HG02610 (cell line): Measurements from ENCODE around the gene ACOXL.

Experiments
- ATAC-seq: cut with Tn5 transposase; IDR thresholded peaks from one replicate; pipeline ENCODE4 v1.9.1; 2021; ENCODE audit warnings: mild to moderate bottlenecking, moderate library complexity; ENCODE audit not compliant: unreplicated experiment

ACOXL gene

DNA sequence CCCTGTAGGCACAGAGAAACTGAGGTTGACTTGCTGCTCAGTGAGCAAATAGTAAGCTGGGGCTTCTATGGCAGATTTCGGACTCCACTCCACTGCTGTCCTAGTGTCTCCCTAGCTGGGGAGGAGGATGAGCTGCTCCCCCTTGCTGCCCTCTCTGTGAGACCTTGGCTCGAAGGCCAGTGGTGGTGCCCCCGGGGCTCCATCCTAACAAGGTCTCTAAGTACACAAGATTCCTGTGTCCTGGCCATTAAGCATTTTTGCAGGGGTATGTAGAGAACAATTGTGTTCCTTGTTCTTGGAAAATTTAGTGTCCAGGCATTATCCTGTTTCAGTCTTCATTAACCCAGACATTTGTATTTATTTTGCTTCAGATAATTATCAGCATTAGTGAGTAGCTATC, 367.0 kb downstream of the ACOXL start:
- ATAC-seq: no peak

DNA sequence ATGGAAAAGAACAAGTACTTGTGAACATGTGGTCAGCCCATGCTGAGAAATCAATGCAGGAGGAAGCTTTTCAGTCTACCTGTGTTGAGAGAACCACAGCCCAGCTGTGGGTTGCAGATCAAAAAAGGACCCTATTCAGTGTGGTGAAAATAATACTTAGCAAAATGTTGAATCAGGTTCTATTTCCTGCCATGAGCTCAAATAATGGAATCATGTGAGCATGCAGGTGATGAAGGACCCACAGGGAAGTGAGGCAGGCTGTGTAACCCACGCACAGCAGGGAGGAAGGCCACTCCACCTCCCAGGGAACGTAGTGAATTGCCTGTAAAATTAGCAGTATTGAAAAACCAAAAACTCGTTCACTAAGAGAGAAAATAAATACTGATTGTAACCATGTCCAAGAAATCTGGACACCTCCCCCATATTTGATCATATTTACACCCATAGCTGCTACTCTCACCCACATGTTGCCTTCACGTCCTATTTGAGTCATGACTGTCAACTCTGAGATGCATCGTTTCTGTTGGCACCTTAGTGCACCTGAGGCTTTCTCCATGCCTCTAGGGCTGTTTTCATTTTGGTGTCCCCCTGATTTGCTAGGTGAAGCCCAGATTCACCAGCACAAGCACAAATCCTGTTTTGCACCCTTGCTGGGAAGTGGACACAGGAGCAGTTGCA, 367.9 kb downstream of the ACOXL start:
- ATAC-seq: peak; percentile 35

DNA sequence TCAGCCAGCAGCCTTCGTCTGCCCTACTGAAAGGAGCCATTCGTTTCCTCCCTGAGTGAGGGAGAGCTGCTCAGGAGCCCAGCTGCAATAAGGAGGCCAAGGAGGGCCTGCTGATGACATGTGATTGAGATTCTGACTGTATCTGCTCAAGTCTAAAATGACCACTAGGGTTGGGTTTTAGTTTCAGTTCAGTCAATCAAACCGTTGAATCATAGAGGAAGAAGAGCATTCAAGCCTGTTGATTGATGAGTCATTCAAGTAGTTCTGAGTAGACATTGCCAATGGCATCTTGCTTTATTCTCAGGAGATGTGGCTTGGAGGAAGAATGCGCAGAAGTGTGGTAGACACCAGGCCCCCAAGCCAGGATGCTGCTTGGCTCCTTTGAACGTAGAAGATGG, 368.4 kb downstream of the ACOXL start:
- ATAC-seq: peak; percentile 80

DNA sequence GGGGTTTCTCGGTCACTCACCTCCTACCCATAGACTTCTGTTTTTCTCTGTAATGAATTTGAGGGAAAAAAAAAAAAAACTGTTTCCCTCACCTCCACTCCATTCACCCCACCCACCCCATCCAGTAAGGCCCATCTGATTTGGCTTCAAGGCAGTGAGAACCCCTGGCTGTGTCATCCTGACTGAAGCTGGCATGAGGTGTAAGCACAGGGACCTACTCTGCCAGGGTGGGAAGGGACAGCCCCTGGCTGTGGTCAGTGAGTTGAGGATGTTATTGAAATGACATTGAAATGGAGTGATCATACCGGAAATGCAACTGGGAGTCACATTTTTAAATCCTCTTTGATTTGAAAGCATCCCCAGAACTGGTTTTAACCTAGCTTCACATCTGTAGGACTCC, 369.2 kb downstream of the ACOXL start:
- ATAC-seq: no peak

DNA sequence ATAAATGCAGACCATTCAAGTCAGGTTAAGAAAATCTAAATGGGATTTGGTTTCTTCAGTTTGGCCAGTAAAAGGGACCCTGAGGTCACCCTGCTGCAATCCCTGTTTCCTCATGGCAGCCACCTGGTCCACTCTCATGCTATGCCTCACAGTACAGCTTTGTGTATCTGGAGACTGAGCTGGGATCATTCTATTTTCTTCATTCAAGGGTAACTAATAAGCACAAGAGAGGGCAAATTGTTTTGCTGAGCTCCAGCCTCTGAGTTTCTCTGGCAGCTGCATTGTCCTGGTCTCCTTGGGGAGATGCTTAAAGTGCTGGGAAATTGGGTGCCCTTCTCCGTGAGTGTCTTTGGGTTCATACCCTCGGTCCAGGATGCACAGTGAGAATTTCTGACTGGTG, 369.8 kb downstream of the ACOXL start:
- ATAC-seq: no peak

DNA sequence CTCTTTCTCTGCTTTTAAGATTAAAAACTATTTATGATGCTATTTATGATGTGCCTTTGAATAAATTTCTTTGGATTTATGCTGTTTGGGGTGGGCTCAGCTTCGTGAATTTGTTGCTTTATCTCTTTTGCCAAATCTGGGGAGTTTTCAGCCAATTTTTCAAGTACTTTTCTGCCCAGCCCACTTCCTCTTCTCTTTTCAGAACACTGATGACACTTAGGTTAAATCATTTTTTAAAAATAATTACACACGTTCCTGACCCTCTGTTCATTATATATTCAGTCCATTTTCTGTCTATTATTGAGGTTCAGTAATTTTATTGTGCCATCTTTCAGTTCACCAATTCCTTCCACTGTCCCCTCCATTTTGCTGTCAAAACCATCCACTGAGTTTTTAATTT, 373.6 kb downstream of the ACOXL start:
- ATAC-seq: no peak

DNA sequence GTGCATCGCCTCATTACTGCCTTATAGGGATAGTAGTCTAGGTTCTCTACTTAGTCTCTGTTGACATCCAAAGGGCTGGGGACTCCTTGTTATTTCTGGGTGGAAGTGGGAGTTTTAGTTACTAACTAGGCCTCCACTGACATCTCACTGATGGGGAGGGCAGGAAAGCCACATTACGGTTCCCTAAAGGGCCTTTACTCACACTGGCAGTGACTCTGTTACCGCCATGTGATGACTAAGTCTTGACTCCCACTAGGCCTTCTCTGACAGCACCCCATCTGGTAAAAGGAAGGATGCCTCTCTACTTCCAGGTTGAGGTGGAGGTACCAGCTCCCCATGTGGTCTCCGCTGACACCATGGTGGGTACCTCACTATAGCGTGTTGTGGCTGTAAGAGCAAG, 374.3 kb downstream of the ACOXL start:
- no peak for ATAC-seq

DNA sequence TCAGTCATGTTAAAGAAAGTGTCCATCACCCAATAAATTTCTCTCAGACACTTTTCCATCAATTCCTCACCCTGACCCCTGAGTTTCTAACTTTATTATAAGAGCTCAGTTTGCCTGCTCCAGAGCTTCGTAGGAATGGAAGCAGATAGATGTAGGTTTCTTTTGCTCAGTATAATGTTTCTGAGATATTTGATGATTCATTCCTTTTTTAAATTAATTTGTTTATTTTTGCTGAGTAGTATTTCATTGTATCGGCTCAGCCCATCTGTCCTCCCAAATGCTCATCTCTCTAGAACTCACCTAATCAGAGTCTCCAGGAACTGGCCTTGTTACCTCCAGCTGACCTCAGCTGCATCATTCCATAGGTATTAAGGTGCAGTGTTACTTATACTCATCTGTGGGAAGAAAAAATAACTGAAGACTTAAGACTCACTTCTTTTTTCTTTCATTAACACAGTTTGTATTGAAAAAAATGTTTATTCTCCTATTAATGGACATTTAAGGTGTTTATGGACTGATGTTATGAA, 376.4 kb downstream of the ACOXL start:
- no peak for ATAC-seq

DNA sequence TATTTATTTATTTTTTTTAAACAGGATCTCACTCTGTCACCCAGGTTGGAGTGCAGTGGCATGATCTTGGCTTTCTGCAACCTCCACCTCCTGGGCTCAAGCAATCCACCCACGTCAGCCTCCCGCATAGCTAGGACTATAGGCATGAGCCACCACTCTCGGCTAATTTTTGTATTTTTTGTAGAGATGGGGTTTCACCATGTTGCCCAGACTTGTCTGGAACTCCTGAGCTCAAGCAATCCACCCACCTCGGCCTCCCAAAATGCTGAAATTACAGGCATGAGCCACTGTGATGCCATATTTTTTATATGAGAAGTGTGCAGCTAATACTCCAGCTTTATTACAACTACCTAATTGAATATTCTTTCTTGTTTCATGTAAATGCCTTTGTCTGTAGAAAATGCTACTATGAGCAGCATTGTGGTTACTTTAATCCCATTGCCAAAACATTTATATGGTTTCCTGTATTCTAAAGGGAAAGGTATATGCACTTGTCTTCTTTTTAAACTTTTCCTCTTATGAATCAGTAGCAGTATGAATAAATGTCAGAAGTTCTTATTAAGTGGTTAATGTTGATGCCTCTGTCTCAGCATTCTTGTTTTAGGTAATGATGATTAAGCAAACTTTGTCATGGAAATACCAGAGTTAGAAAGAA, 378.9 kb downstream of the ACOXL start:
- no peak for ATAC-seq

DNA sequence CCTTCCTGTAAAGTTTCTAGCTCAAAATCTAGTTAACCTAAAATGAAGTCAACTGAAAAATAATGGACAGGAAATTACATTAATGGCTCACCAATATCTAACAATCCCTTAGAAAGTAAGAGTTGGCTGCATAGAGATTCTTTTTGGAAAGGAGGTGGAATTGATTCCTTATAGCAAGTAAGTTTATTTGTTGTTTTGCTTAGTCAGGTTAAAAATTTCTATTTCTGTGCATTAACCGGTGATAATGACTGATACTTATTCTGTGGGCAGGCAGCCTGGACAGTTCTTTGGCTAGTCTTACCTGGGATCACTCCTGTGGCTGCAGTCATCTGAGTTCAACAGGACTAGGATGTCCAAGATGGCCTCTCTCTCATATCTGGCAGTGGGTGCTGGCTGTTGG, 381.5 kb downstream of the ACOXL start:
- no peak for ATAC-seq

DNA sequence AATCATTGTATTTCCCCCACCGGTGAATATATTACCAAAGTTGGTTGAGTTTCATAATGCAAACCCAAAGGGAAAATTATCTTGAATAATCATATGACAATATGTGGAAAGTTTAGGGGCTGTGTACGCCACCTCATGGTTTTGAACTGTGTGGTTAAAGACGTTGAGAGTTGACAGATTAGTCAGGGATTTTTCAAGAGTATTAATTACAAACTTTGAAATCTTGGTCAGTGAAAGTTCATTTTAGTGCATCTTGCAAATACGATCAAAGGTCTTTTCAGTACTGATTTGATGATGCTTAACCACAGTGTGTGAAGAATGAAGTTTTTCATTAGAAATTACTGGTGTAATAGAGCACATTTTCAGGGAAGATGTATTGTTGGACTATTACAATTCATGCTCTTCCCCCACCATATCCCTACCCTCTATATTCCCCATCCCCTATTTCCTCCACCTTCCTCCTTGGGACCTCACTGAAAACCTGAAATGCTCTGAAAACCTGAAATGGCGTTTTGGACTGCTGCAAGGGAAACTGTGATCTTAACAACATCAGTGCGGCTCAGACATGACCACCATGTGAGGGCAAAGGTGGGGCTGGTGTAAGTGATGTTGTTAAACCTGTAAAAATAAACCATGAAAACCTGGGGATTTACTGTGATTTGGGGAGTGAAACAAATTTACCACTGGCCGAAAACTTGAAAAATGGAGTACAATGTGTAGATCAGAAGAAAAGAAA, 383.8 kb downstream of the ACOXL start:
- ATAC-seq: peak; percentile 63

DNA sequence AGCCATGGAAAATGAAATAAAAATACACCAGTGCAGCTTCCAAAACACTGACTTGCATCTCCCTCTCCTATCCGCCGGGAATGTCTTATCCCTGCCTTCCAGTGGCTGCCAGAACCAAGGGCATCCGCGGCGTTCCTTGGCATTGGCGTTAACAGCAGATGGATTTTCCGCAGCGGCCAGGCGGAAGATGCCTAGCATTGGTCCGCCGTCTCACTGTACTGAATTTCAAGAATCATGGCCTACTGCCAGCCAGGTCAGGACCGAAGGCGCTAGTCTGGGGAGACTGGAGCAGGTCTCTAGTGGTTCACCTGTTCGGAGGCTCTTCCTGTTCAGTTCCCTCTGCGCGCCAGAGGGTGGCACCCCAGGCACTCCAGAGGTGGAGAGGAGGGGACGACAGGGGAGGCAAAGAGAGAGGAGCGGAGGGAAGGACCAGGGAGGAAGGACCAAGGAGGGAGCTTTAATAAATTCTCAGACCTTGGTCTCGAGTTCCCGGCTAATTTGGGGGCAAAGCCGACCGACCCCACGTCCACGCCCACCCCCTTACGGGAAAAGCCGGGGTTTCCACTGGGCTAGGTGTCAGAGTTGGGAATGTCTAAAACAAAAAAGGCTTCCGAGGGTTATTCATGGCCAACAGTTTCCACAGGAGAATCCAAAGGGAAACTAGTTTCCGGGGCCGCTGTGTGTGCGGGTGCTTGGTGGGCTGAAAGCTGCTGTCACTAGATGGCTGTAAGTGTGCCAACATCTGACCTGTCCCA, 384.6 kb downstream of the ACOXL start:
- no peak for ATAC-seq

DNA sequence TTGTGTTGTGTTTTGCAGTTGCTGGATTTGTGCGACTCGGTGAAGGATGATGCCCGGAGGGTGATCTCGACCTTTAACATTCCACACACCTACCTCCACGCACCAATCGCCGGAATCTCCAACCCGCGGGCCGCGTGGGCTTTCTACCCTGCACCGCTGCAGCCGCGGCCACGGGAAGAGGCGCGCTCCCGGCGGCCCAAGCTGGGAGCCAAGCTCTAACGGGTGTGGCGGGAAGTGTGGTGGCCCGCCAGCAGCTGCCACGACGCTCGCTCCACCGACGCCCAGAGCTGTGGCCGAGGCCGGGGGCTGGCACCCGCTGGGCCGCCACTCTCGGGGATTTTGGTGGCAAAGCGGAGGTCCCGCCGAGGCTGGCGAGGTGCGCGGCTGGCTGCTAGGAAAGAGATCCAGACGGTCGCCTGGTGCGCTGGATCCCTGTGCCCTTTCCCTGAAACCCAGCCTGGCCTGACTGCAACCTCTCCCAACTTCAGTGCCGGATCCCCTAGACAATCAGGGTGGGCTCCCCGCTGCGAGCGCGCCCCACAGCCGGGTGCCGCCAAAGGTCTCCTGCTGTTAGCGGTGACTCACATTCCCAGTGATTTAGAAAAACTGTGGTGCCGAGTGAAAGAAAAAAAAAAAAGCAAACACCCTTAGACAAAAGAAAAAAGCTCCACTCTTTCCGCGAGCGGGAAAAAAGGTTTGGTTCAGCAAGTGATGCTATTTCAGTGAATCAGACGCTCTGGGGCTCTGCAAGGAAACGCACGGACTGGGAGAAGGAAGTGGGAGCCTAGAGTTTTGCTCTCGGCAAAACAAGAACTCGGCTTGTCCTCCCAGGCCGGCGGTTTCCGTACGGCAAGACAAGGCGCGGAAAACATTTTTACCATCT, 385.5 kb downstream of the ACOXL start:
- no peak for ATAC-seq

DNA sequence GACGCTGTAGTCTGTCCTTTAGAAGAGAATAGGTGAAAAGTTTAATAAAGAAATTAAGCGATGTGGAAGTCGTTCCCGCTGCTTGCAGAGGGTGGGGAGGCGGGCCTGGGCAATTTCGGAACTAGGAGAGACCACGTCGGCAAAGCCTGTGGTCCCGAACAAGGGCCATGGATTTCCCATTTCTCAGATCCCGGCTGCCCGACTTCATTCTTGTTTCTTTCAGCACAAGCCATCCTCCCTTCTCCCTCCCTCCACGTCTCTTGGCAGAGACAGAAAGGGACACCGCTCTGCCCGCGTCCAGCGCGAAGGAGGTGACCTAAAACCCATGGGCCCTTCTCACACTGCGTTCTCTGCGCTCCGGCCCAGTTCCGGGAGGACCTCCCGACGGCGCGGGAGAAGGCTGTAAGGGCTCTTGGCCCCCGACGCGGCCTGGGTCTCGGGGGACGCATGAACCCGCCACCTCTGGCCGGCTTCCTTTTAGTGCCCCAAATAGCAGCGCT, 386.2 kb downstream of the ACOXL start:
- ATAC-seq: no peak

DNA sequence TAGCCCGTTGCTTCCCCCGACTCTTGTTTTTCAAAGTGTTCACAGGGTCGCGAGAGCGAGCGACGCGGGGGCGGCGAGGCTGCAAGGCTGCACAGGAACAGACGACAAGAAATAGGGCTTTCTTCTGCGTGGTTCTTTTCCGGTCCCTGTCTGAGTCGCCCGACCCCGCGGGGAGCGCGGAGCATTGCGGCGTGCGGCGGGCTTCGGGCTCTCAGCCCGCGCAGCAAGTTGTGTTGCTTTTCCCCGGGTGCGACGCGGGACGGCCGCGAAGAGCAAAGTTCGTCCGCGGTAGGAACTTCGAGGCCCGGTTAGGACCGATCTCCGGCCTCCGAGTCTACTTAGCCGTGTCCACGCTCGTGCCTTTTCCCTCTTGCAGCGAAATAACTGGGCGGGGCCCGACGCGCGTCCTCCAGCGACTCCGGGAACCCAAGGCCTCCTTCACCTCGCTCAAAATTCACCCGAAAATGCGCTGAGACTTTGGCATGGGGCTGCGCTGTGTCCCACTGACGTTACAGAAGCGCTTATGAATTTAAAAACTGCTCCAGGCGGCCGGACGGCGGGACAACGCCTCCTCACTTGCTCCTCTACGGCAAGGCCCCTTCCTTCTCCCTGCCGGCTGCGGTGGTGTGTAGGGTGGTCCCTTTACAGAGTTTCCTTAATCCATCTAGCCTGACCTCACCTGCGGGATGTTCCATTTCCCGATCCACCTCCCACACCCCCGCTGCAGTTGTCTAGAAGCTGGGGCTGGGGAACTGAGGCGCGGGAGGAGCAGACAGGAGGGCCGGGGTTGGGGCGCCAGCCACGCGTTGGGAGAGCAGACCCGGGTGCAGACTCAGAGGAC, 386.8 kb downstream of the ACOXL start:
- ATAC-seq: no peak

DNA sequence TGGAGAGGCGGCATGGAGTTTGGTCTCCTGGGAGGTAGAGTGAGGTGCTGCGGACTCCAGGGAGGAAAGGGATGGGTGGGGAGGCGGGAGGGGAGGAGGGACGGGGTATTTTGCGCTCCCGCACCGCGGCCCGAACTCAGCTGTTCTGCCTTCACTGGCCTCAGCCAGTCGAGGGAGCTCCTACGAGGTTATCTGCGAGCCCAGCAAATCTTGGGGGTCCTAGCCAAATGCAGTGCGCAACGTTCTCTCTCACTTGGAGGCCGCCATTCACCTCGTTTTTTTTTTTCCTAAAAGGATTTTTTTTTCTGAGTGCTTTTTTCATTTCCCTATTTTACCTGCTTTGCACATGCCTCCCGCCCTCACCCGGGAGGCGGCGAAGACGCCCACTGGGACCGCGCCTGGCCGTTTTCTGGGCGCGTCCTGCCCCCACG, 387.5 kb downstream of the ACOXL start:
- no peak for ATAC-seq

DNA sequence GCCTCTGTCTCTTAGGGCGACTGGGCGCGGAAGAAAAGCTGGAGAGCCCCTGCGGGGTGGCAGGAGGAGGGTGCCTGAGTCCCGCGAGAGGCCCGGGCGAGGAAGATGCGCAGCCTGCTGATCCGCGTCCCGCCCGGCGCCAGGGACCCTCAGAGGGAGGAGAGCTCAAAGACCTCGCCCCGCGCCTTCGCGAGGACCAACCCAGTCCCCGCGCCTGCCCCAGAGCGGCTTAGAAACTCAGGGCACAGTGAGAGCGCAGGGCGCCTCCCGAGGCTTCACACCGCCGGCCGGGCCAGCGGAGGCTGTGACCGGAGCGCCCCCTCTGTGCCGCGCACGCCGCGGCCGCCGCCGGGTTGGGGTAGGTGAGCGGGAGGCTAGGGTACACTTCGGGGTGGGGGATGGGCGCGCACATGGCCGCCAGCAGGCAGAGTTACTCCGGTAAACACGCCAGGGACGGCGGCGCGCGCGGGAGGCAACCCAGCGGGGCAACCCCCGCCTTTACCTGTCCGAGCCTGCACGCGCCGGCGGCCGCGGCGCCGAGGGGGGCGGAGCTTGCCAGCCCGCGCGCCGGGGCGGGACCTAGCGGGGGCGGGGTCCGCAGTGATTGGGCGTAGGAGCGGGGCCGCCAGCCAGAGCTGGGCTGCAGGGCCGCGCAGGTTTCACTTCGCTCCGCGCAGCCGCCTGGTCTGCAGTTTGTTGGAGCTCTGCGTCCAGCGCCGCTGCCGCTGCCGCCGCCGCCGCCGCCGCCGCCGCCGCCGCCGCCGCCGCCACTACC, 388.1 kb downstream of the ACOXL start, which contains the start of gene BCL2L11:
BCL2L11 (plus strand) TSS at position 662 of the 775 bp plus-strand sequence. CDS start 2,832 bp downstream, outside the sequence.
- peak; percentile 53 for ATAC-seq
